Measurements from ENCODE around the gene CELSR1.

The CELSR1 gene

GRCh38 chr22:46551996-46552395 lies 14.6 kb upstream of the CELSR1 start:
- no peak for DNase-seq

- no peak for DNase-seq
These were observed 13.9 kb upstream of the CELSR1 start for GRCh38 chr22:46551321-46551720.

DNA sequence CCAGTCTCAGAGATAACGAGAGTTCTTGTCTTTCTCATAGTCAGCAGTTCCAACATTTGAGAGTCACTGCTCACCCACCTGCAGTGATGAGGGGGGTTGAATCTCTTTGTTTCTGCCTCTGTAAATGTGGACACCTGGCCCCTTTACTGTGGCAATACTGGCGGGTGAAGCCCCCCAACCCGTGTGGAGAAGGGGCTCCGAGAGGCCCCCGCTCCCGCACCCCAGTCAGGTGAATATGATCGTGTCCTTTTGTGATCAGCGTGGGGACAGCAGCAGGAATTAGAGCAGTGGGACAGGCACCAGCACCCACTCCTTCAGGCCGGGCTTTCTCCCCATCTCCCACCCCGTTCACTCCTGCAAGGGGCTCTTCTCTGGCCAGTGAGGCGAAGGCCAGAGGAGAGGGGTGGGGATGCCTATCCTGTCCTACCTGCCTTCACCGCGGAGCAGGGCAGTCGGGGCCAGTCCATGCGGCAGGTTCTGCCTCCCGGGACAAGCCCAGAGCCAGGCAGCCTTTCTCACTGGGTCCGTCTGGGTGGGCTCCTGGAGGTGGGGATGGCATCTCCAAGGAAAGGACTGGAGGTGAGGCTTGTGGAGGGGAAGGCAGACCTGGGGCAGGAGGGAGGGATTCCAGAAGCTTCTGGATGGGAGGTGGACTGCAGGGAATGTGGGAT lies 12.7 kb upstream of the CELSR1 start:
- no peak for DNase-seq

GRCh38 chr22:46549563-46549840 lies 12.1 kb upstream of the CELSR1 start:
- no peak for DNase-seq

- no peak for DNase-seq
These were observed 10.4 kb upstream of the CELSR1 start for GRCh38 chr22:46547883-46548244.

DNA sequence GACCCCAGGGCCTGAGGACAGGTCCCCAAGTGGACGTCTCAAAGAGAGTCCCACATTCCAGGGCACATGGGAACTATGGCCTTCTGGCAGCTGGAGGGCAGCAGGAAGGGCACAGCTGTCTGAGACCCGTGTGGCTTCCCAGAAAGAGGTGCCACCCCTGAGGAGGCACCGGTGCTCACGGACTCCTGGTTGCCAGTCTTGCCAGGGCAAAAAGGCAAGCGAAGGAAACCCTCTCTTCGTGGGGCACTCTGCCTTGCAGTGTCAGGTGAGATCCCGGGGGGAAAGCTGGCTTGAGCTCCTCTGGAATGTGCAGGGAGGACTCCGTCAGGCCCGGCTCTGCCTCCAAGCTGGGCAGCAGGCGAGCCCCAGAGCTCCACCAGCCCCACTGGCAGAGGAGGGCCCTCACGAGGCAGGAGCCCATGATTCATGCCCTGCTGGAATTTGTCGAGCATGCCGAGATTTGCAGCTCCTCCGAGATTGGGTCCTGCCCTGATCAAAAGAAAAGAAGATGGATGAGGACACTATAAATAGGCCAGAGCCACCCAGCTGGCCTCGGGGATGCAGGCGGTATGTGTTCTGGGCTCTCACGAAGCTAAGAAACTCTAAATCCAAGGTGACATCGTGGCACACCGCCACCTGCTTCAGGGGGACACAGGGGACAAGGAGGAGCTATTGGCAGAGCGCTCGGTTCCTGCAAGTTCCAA lies 9.9 kb upstream of the CELSR1 start:
- no peak for DNase-seq

DNA sequence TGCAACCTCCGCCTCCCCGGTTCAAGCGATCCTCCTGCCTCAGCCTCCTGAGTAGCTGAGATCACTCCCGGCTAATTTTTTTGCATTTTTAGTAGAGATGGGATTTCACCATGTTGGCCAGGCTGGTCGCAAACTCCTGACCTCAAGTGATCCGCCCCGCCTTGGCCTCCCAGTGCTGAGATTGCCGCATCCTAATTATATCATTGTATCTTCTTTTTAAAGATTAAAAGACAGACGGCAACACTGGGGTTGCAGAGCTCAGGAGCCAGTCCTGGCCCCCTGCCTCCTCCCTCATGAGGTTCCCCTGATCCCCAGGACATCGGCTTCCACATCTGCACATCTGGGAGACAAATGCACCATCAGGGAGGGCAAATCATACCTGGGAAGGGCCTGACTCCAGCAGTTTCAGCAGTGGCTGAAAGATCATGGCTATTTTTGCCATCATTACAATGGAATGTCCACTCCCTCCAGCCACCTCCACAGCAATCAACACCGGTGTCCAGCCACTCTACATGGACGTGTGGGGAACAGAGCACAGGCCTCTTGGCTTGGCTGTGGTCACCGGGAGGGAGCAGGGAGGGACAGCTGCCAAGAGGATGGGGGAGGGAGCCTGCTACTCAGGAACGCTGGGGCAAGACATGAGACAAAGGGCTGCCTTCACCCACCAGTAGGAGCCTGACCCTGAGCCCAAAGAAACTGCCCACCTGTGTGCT lies 9.2 kb upstream of the CELSR1 start:
- DNase-seq = no peak

GRCh38 chr22:46545086-46545792 lies 7.8 kb upstream of the CELSR1 start:
- DNase-seq = no peak

- peak; percentile 88 for DNase-seq
These were observed 4.9 kb upstream of the CELSR1 start for GRCh38 chr22:46542011-46542985.

DNA sequence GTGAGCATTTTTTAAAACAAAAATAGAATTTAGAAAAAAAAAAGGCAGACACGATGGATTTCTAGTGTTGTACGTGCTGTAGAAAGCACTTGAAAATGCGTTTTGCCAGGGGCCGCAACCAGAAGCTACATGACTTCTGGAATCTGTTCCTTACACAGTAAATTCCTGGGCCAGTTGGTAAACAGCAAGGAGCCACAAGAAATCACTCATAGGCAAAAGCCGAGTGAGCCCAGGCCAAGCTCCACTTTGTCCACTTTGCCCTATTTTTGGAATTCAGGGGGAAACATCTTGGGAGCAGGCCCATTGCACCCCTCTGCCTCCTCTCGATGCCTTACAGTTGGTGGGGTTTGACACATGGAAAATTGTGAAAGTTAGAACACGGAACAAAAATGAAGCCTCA lies 4.1 kb upstream of the CELSR1 start:
- no peak for DNase-seq

DNA sequence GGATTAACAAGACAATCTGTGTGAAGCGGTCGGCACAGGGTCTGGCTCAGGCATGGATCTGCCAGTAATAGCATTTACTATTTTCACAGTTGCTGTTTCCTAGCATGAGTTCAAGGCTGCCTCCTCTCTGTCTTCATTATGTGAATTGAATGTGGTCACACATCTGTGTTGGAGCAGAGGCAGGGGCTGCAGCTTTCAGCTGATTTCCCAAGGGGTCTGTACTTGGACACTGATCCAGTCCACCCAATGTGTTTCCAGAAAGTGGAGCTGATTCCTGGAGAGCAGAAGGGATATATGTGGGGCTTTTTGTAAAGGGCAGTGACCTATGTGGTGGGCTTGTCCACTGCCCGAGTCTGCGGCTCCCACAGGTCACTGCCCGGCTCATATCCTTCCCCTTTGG lies 3.5 kb upstream of the CELSR1 start:
- no peak for DNase-seq

- no peak for DNase-seq
These were observed 1.7 kb upstream of the CELSR1 start for GRCh38 chr22:46539169-46539568.

DNA sequence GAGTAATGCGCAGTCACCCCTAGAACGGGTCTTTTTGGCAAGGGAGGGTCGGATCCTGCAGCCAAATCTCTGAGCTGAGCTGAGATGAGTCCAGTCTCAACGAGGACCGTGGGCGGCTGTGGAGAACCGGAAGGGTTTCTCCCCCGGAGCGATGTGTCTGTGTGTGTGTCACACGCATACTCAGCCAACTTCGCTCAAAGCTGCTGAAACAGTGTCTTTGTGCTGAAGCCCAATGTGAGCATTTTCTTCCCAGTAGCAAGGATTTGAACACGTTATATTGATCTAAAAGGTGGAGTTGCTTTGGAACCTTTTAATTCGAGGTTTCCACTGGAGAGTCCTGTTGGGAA lies 1.4 kb upstream of the CELSR1 start:
- DNase-seq = no peak

GRCh38 chr22:46537946-46538813 lies 760 bp upstream of the CELSR1 start:
- no peak for DNase-seq

DNA sequence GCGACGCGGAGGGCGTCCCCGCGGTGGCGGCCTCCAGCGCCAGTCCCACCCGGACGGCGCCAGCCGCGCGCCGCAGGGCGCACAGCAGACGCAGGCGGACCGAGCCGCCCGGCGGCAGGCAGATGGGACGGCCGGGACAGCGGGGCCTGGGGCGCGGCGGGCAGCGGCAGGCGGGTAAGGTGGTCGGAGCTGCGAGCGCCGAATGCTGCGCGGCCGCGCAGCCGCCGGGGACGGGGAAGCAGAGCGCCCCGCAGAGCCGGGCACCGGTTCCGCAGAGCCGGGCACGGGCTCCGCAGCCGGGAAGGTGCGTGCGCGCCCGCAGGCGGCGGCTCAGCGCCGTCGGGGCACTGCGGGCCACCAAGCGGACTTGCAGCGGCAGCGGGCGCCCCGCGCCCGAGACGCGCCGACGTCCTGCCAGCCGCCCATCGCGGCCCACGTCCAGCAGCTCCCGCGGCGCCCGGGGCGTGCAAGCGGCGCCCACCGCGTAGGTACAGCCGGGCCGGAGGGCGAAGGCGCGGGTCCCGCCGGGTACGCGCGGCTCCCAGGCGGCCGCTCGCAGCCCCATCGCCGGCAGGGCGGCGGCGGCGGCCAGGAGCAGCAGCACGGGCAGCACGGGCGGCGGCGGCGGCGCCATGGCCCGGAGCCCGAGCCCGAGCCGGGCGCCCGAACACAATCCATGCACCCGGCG lies 739 bp downstream of the CELSR1 start:
- DNase-seq = no peak

GRCh38 chr22:46535876-46536536 lies 1.4 kb downstream of the CELSR1 start:
- no peak for DNase-seq

DNA sequence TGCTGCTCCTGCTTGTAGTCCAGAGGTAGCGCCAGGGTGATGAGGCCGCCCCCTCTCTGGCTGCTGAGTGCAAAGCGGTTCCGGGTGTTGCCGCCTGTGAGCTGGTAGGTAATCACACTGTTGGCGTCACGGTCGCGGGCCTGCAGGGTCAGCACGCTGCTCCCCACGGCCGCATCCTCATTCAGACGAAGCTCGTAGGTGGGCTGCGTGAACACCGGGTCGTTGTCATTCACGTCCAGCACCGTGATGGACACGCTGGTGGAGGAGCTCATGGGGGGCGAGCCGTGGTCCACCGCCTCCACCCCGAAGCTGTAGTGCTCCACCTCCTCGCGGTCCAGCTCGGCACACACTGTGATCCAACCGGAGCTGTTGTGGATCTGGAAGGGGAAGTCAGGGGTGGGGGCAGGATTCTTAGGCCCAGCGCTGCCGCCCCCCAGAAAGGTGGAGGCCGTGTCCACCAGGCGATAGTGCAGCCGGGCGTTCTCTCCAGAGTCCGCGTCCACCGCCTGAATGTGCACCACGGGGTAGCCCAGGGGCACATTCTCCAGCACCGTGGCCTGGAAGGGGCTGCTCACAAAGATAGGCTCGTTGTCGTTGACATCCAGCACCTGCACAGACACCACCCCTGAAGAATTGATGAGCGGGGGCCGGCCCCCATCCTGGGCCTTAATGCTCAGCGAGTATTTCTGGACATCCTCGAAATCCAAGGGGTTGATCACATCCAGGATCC lies 2.4 kb downstream of the CELSR1 start:
- DNase-seq = no peak

GRCh38 chr22:46534177-46534776 lies 3.1 kb downstream of the CELSR1 start:
- no peak for DNase-seq

DNA sequence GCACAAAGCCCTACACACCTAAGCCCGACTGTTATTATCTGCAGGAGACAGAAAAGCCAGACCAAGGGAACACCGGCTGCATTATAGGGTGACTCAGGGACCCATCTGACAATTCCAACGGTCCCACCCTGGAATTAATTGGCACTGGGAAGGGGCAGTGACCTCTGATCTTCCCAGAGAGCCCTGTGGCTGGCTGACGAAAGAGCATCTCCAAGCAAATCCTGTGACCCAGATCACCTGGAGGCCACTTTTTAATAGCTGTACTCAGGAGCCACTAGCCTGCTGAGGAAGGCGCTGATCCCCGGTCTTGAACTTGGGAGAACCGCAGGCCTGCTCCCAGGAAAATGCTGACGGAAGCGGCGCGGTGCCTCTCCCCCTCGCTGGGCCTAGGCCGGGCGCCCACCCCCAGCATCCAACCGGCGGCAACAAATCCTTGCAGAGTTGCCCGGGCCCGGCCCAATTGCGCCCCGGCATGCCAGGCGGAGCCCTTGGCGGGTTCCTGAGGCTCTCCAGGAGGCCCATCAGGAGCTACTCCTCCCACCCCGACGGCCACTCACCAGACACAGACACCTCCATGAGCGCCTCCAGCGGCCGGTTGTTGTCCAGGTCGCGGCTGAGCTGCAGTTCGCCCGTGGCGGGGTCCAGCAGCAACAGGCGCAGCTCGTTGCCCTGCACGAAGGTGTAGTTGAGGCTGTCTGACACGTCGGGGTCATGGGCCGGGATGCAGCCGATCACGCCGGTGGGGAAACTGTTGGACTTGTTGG lies 4.2 kb downstream of the CELSR1 start:
- DNase-seq = no peak

Measured in activated effector memory CD4-positive, alpha-beta T cell treated with anti-CD3 and anti-CD28 coated beads, Interleukin-2, amount 50 U/mL, for 16 hours (primary cell).